Suppressor macrophage treated with lipopolysaccharide for 4 hours (primary cell): ENCODE measurements around the gene XPO1.
A peak's percentile ranks its signal among the peaks of the same experiment; 100 is the strongest.
"Not testable (repeated sequence)": the region's sequence is repeated elsewhere in the genome, so short reads cannot be mapped to it uniquely, and the experiment has no call there.

ENCODE experiments used
- DNase-seq: peaks from one replicate; pipeline ENCODE4 v3.0.0-alpha.2; 2020

The XPO1 gene

GRCh38 chr2:61535449-61535848 lies 2.7 kb downstream of the XPO1 start:
- peak; percentile 6 for DNase-seq

GRCh38 chr2:61534926-61535325 lies 3.2 kb downstream of the XPO1 start:
- DNase-seq: no peak

- no peak for DNase-seq
Observed at GRCh38 chr2:61530749-61531148, 7.4 kb downstream of the XPO1 start.

- no peak for DNase-seq
Observed at GRCh38 chr2:61529944-61530735, 8.0 kb downstream of the XPO1 start.

GRCh38 chr2:61520261-61520660 lies 17.9 kb downstream of the XPO1 start:
- no peak for DNase-seq

- DNase-seq: no peak
Observed at GRCh38 chr2:61512768-61513398, 25.3 kb downstream of the XPO1 start.

- DNase-seq: no peak
Observed at GRCh38 chr2:61510674-61511671, 27.2 kb downstream of the XPO1 start.

- no peak for DNase-seq
Observed at GRCh38 chr2:61504949-61505348, 33.2 kb downstream of the XPO1 start.

- no peak for DNase-seq
Observed at GRCh38 chr2:61499060-61499459, 39.1 kb downstream of the XPO1 start.

- no peak for DNase-seq
Observed at GRCh38 chr2:61493523-61493942, 44.6 kb downstream of the XPO1 start.

GRCh38 chr2:61492476-61492875 lies 45.7 kb downstream of the XPO1 start:
- no peak for DNase-seq

- no peak for DNase-seq
Observed at GRCh38 chr2:61485281-61485680, 52.9 kb downstream of the XPO1 start.

GRCh38 chr2:61478086-61478485 lies 60.1 kb downstream of the XPO1 start:
- no peak for DNase-seq

GRCh38 chr2:61476929-61477589 lies 61.1 kb downstream of the XPO1 start:
- not testable (repeated sequence) for DNase-seq

GRCh38 chr2:61471905-61472805 lies 66.0 kb downstream of the XPO1 start:
- peak; percentile 12 for DNase-seq

- peak; percentile 96 for DNase-seq
Observed at GRCh38 chr2:61470965-61471904, 66.9 kb downstream of the XPO1 start, which contains the start of gene USP34. Gene USP34 (minus strand): TSS chr2:61471087. CDS start chr2:61470692, 395 bp downstream.

- DNase-seq: peak; percentile 81
Observed at GRCh38 chr2:61470122-61470951, 67.8 kb downstream of the XPO1 start.

GRCh38 chr2:61469424-61470121 lies 68.6 kb downstream of the XPO1 start:
- DNase-seq: no peak

GRCh38 chr2:61468231-61468630 lies 69.9 kb downstream of the XPO1 start:
- not testable (repeated sequence) for DNase-seq
